K562 (cell line): ENCODE data around the gene NKG7. TPM values are rescaled to one million over a fixed set of nuclear protein-coding genes. Genes with fewer than 3 reads are reported as not detected.
A peak's percentile ranks its signal among the peaks of the same experiment; 100 is the strongest.

Experiments
- ATAC-seq: fragments of 200-7000 bp; cut with Tn5 transposase; 3 replicates; pipeline ENCODE4 v1.9.1; 2020; ENCODE audit warnings: moderate library complexity
- BruUV-seq: library from RNA; stranded (reverse); fragments of 400-500 nt; replicated peaks from 2 replicates; lab custom pipeline; 2021; lab: Mats Ljungman, UMichigan
- CTCF ChIA-PET: fragments of 300-600 bp; formaldehyde crosslinking; extraction: SDS; loops from one replicate; lab custom pipeline; 2021; ENCODE audit warnings: low intra/inter-chr PET ratio; lab: Yijun Ruan, JAX
- POLR2A ChIA-PET: fragments of 300-600, 350-650 bp; sonication (Branson Sonifier 250); formaldehyde crosslinking; extraction: SDS; loops from one replicate; lab custom pipeline; 2021; ENCODE audit warnings: antibody characterized with exemption, inconsistent platforms; lab: Yijun Ruan, JAX
- DNase-seq, 4 experiments: peaks; one replicate each; pipeline versions ENCODE4 v3.0.0 to v3.0.0-alpha.2; 2011 to 2018; ENCODE audit warnings: low spot score in 3 of 4, mixed read lengths in 3 of 4; ENCODE audit errors: extremely low read depth in 1 of 4
- FAIRE-seq: peaks from 2 replicates; lab custom pipeline; 2011; peaks lifted over from hg19 to GRCh38; lab: Jason Lieb, UNC
- H2AFZ ChIP-seq: 2 replicates; pipeline ENCODE4 v1.6.0; 2011; ENCODE audit warnings: low read depth, low read length, control low read depth, inconsistent platforms
- H3K27ac ChIP-seq: fragments of 200-600 bp; 3 replicates; pipeline ENCODE4 v1.8.0; 2011; ENCODE audit warnings: low read depth, mild to moderate bottlenecking, control low read depth, inconsistent platforms, low read length, moderate library complexity, mixed read lengths; ENCODE audit errors: extremely low read depth
- H3K27me3 ChIP-seq, 2 experiments: fragments of 300-600 bp in 1 of 2; 2 replicates in 1 of 2; 3 replicates in 1 of 2; pipeline versions ENCODE4 v1.6.0 to v1.8.0; 2011; ENCODE audit warnings: inconsistent platforms in 2 of 2, low read length in 2 of 2, mild to moderate bottlenecking in 1 of 2, mixed read lengths in 1 of 2, moderate library complexity in 1 of 2; ENCODE audit not compliant: control insufficient read depth in 2 of 2, insufficient read depth in 2 of 2
- H3K36me3 ChIP-seq: fragments of 300-600 bp; 3 replicates; pipeline ENCODE4 v1.8.0; 2011; ENCODE audit warnings: mild to moderate bottlenecking, low read length, inconsistent platforms; ENCODE audit not compliant: control insufficient read depth, insufficient read depth
- H3K4me1 ChIP-seq, 2 experiments: fragments of 200-600 bp in 1 of 2; replicated peaks in 1 of 2; 2 replicates in 1 of 2; 3 replicates in 1 of 2; pipeline versions ENCODE4 v1.5.1 to v1.8.0; 2011; ENCODE audit warnings: inconsistent platforms in 2 of 2, low read length in 2 of 2, mild to moderate bottlenecking in 1 of 2, mixed read lengths in 1 of 2, moderate library complexity in 1 of 2; ENCODE audit not compliant: control insufficient read depth in 2 of 2, insufficient read depth in 2 of 2
- H3K4me2 ChIP-seq: 2 replicates; pipeline ENCODE4 v1.6.1; 2011; ENCODE audit warnings: low read length, control low read depth, inconsistent platforms, mixed read lengths; ENCODE audit not compliant: insufficient read depth
- H3K4me3 ChIP-seq: fragments of 200-600 bp; sonication (generic), shearing (Covaris generic); 2 replicates; pipeline ENCODE4 v1.5.1; 2016; ENCODE audit warnings: control low read depth, inconsistent platforms
- H3K79me2 ChIP-seq: fragments of 200-600 bp; 3 replicates; pipeline ENCODE4 v1.8.0; 2011; ENCODE audit warnings: low read length, inconsistent platforms; ENCODE audit not compliant: control insufficient read depth, insufficient read depth
- H3K9ac ChIP-seq, 2 experiments: 2 replicates each; pipeline versions ENCODE4 v1.6.0 to v1.6.1; 2011; ENCODE audit warnings: low read depth in 2 of 2, low read length in 2 of 2, control low read depth in 1 of 2, inconsistent platforms in 1 of 2, mild to moderate bottlenecking in 1 of 2, mixed read lengths in 1 of 2; ENCODE audit not compliant: insufficient read depth in 1 of 2
- H3K9me1 ChIP-seq: one replicate; pipeline ENCODE4 v1.6.0; 2011; ENCODE audit warnings: inconsistent platforms, mild to moderate bottlenecking, low read length, moderate library complexity; ENCODE audit not compliant: control insufficient read depth, insufficient read depth
- H3K9me3 ChIP-seq: replicated peaks from 2 replicates; pipeline ENCODE4 v1.5.1; 2011; ENCODE audit warnings: low read depth, low read length, inconsistent platforms; ENCODE audit not compliant: control insufficient read depth, insufficient read depth
- H4K20me1 ChIP-seq: replicated peaks from 2 replicates; pipeline ENCODE4 v1.6.1; 2011; ENCODE audit warnings: low read length, inconsistent platforms, mixed read lengths; ENCODE audit not compliant: control insufficient read depth, insufficient read depth
- ESRRB ChIP-seq: fragments of 250-450 bp; sonication (Bioruptor Pico); IDR thresholded peaks from 2 replicates; pipeline ENCODE4 v1.5.0; 2020; ENCODE audit warnings: mild to moderate bottlenecking, moderate library complexity, borderline replicate concordance
- HNRNPUL1 ChIP-seq: fragments of 200-400 bp; formaldehyde crosslinking; IDR thresholded peaks from 2 replicates; pipeline ENCODE4 v1.6.1; 2017; ENCODE audit warnings: low read length
- HOXB6 ChIP-seq: fragments of 250-450 bp; sonication (Bioruptor Pico); IDR thresholded peaks from 2 replicates; pipeline ENCODE4 v1.5.1; 2022; ENCODE audit warnings: mild to moderate bottlenecking, borderline replicate concordance
- ILK ChIP-seq: fragments of 450-650 bp; IDR thresholded peaks from 2 replicates; pipeline ENCODE4 v1.6.1; 2016; ENCODE audit warnings: missing genetic modification characterization, low read depth, mild to moderate bottlenecking, missing compliant biosample characterization, moderate library complexity, borderline replicate concordance
- KDM1A ChIP-seq, 2 experiments: fragments of 450-650 bp; IDR thresholded peaks; 2 replicates each; pipeline ENCODE4 v1.6.1; 2016; ENCODE audit warnings: mild to moderate bottlenecking in 2 of 2
- NR2C1 ChIP-seq, 2 experiments: fragments of 450-650 bp; IDR thresholded peaks; 2 replicates each; pipeline ENCODE4 v1.6.1; 2017; ENCODE audit warnings: mild to moderate bottlenecking in 2 of 2, antibody characterized with exemption in 1 of 2, inconsistent platforms in 1 of 2, missing compliant biosample characterization in 1 of 2, missing genetic modification characterization in 1 of 2
- RAD21 ChIP-seq, 2 experiments: fragments of 250-450 bp in 1 of 2; fragments of 450-650 bp in 1 of 2; sonication (Bioruptor Pico) in 1 of 2; formaldehyde crosslinking in 1 of 2; IDR thresholded peaks in 1 of 2; conservative IDR thresholded peaks in 1 of 2; 2 replicates each; pipeline versions ENCODE4 v1.4.0 to v1.8.0; 2020 to 2022; ENCODE audit warnings: mild to moderate bottlenecking in 2 of 2, moderate library complexity in 1 of 2
- SMAD3 ChIP-seq: fragments of 450-650 bp; formaldehyde crosslinking; conservative IDR thresholded peaks from 2 replicates; pipeline ENCODE4 v1.4.0; 2020; ENCODE audit warnings: mild to moderate bottlenecking
- UBTF ChIP-seq, 2 experiments: IDR thresholded peaks; 2 replicates each; pipeline ENCODE4 v1.6.1; 2012; ENCODE audit warnings: improper control_type of control experiment in 2 of 2, low read depth in 2 of 2, low read length in 2 of 2, borderline replicate concordance in 1 of 2
- ZBTB34 ChIP-seq: fragments of 250-450 bp; sonication (Bioruptor Pico); IDR thresholded peaks from 2 replicates; pipeline ENCODE4 v1.8.0; 2021; ENCODE audit warnings: mild to moderate bottlenecking, moderate library complexity
- ZNF12 ChIP-seq: sonication (generic); formaldehyde crosslinking; IDR thresholded peaks from 2 replicates; pipeline ENCODE4 v1.4.0; 2020; ENCODE audit warnings: mild to moderate bottlenecking, missing genetic modification reagents
- ZNF121 ChIP-seq: sonication (generic); formaldehyde crosslinking; conservative IDR thresholded peaks from 2 replicates; pipeline ENCODE4 v1.8.0; 2022; ENCODE audit warnings: missing genetic modification reagents
- ZNF140 ChIP-seq: fragments of 250-450 bp; sonication (Bioruptor Pico); IDR thresholded peaks from 2 replicates; pipeline ENCODE4 v1.8.0; 2021; ENCODE audit warnings: moderate library complexity, mild to moderate bottlenecking, inconsistent platforms
- ZNF639 ChIP-seq, 2 experiments: fragments of 200-800 bp in 1 of 2; sonication (Bioruptor generic) in 1 of 2; sonication (generic) in 1 of 2; formaldehyde crosslinking in 1 of 2; IDR thresholded peaks in 1 of 2; conservative IDR thresholded peaks in 1 of 2; 2 replicates each; pipeline versions ENCODE4 v1.5.0 to v1.6.1; 2016 to 2020; ENCODE audit warnings: missing compliant biosample characterization in 1 of 2, missing genetic modification characterization in 1 of 2, missing genetic modification reagents in 1 of 2
- WGBS: fragments of 100-300 bp; shearing (Covaris generic); methylation state at CpG from one replicate; pipeline ENCODE4 v1.1.6; 2016; ENCODE audit warnings: low coverage, mixed read lengths; ENCODE audit not compliant: insufficient coverage; ENCODE audit errors: missing lambda C conversion rate; 5-methylcytosine and 5-hydroxymethylcytosine counted together
- in situ Hi-C: fragments of 300-500 bp; cut with MboI; formaldehyde crosslinking; loops from 4 replicates; pipeline ENCODE4 v1.15.0; 2018; ENCODE audit warnings: inconsistent platforms, mixed read lengths
- intact Hi-C: fragments of 100-400 bp; cut with micrococcal nuclease; formaldehyde crosslinking; loops from 2 replicates; pipeline ENCODE4 v1.14.2; 2022
- polyA plus RNA-seq, 8 experiments: library from polyadenylated mRNA; depleted of rRNA in 4 of 8; stranded (reverse) in 5 of 8; unstranded in 3 of 8; fragments of >200 nt; fragmentation: Nextera tagmentation in 2 of 8; fragmentation: Illumina TruSeq in 1 of 8; extraction: Ambion mirVana in 2 of 8; extraction: Trizol in 1 of 8; gene quantifications; 2 replicates each; pipeline versions ENCODE4 v1.2.1 to v1.2.3, GENCODE V29; 2011 to 2014; ENCODE audit warnings: inconsistent platforms in 1 of 8, missing spikeins in 1 of 8
- total RNA-seq, 7 experiments: library from RNA; depleted of rRNA in 6 of 7; stranded (reverse); fragments of >200 nt in 6 of 7; fragmentation: Illumina TruSeq in 2 of 7; extraction: Trizol in 2 of 7; gene quantifications; 2 replicates each; pipeline versions ENCODE4 v1.2.1 to v1.2.3, GENCODE V29; 2011 to 2021; ENCODE audit warnings: low replicate concordance in 1 of 7
- TF ChIP-seq, protein P1 (sequence below): fragments of 450-650 bp; IDR thresholded peaks from 2 replicates; pipeline ENCODE4 v1.6.1; 2016; ENCODE audit warnings: low read depth, mild to moderate bottlenecking, moderate library complexity

NKG7 gene
- total and polyA plus RNA-seq, 9 of the 15 experiments (the other 6 are each of a cell fraction or from before 2014, with no cell fraction given) = 0.30 to 0.70 (median 0.51) TPM; not detected in 2

- H3K9ac ChIP-seq = peak overlapping the region; percentile 60 to 85
- peak overlapping the region; percentile 70 for H3K4me2 ChIP-seq
- POLR2A ChIA-PET = interaction anchor here (0.6 to 1.3 kb wide), 10 partner anchors 10 to 405 kb away, joined by 3 to 8 read pairs (median 4); no protein-coding TSS in a partner anchor
- H3K36me3 ChIP-seq = no peaks in the 10 kb centered on the region
- H4K20me1 ChIP-seq = no peaks in the 10 kb centered on the region
- WGBS = 8% methylated on average over 8 of the region's 8 CpGs
- H2AFZ ChIP-seq = peak overlapping the region; percentile 73
- peak overlapping the region; percentile 70 for H3K27ac ChIP-seq
- peaks cover 19 to 45% of the 10 kb centered on the region in 2 experiments; a peak in 4 of 5 replicates for H3K4me1 ChIP-seq
- intact Hi-C loops = loop anchor here (5.0 kb wide), 1 partner anchor 39 kb away; no protein-coding TSS in a partner anchor
- DNase-seq = peak in 1 of 4 experiments; percentile 61
- CTCF ChIA-PET = no interaction called here
- no TSS peak for BruUV-seq
- FAIRE-seq = peak; percentile 55
- ATAC-seq = no peak
- peak overlapping the region; percentile 26 for H3K4me3 ChIP-seq
- peaks cover 15% of the 10 kb centered on the region; the same call in 2 of the 3 replicates for H3K79me2 ChIP-seq
- no peaks in the 10 kb centered on the region for H3K27me3 ChIP-seq
- in situ Hi-C loops = no loop called here
- no peaks in the 10 kb centered on the region for H3K9me1 ChIP-seq
- no peaks in the 10 kb centered on the region for H3K9me3 ChIP-seq
- TF ChIP-seq HNRNPUL1 (no peak), ZNF12 (CRISPR knock-in tag) (no peak), UBTF (IDR thresholded peaks at IDR 0.05; ENCODE audit: borderline replicate concordance in 1 of 2, low read depth in 2 of 2, low read length in 2 of 2) (no peak), KDM1A (IDR thresholded peaks at IDR 0.05) (peak; percentile 64 to 69; a peak in 3 of 4 replicates), ILK (tag) (no peak), ESRRB (CRISPR knock-in tag) (no peak), RAD21 (CRISPR knock-in tag; conservative IDR thresholded peaks at IDR 0.05 in 1 of 2, IDR thresholded peaks at IDR 0.05 in 1 of 2) (no peak), ZNF121 (0 out of 2 replicates have a peak, but pooled peaks have one; percentile 11), NR2C1 (IDR thresholded peaks at IDR 0.05) (peak; percentile 24; the same call in 1 of the 2 replicates), NR2C1 (tag; IDR thresholded peaks at IDR 0.05) (no peak), ZNF639 (CRISPR knock-in tag; conservative IDR thresholded peaks at IDR 0.05 in 1 of 2, IDR thresholded peaks at IDR 0.05 in 1 of 2) (no peak), ZBTB34 (no peak), HOXB6 (CRISPR knock-in tag) (no peak), SMAD3 (no peak), ZNF140 (CRISPR knock-in tag) (no peak)
- TF ChIP-seq, protein P1, sequence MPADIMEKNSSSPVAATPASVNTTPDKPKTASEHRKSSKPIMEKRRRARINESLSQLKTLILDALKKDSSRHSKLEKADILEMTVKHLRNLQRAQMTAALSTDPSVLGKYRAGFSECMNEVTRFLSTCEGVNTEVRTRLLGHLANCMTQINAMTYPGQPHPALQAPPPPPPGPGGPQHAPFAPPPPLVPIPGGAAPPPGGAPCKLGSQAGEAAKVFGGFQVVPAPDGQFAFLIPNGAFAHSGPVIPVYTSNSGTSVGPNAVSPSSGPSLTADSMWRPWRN = no peak
These were observed 18.7 kb upstream of the NKG7 start for GRCh38 chr19:51391073-51391611.
